IPS-18a (cell line): ENCODE data around the gene TRIM44.

Experiments used
- H3K27ac ChIP-seq: one replicate; pipeline ENCODE4 v1.5.1; 2013; ENCODE audit warnings: low read length
- H3K27me3 ChIP-seq: one replicate; pipeline ENCODE4 v1.6.1; 2013; ENCODE audit warnings: mild to moderate bottlenecking, low read length; ENCODE audit not compliant: control insufficient read depth, insufficient read depth
- H3K36me3 ChIP-seq: one replicate; pipeline ENCODE4 v1.6.1; 2013; ENCODE audit warnings: low read depth, low read length; ENCODE audit not compliant: control insufficient read depth
- H3K4me1 ChIP-seq: one replicate; pipeline ENCODE4 v1.6.1; 2013; ENCODE audit warnings: low read depth, low read length; ENCODE audit not compliant: control insufficient read depth
- H3K4me3 ChIP-seq: one replicate; pipeline ENCODE4 v1.5.1; 2013; ENCODE audit warnings: low read length
- H3K9ac ChIP-seq: one replicate; pipeline ENCODE4 v1.6.1; 2013; ENCODE audit warnings: mild to moderate bottlenecking, low read length, moderate library complexity
- H3K9me3 ChIP-seq: one replicate; pipeline ENCODE4 v1.6.1; 2013; ENCODE audit warnings: low read depth, low read length; ENCODE audit not compliant: control insufficient read depth

Gene TRIM44

GRCh38 chr11:35800970-35801953 is 138.7 kb downstream of the TRIM44 start:
- Histone ChIP-seq H3K4me1 (peaks cover 3% of the 10 kb centered on the region), H3K36me3 (no peaks in the 10 kb centered on the region), H3K27ac (no peak overlapping the region), H3K9ac (no peak overlapping the region), H3K27me3 (no peaks in the 10 kb centered on the region), H3K4me3 (no peak overlapping the region), H3K9me3 (no peaks in the 10 kb centered on the region)

GRCh38 chr11:35802221-35802620 is 139.6 kb downstream of the TRIM44 start:
- Histone ChIP-seq H3K4me3 (no peak overlapping the region), H3K27me3 (no peaks in the 10 kb centered on the region), H3K36me3 (no peaks in the 10 kb centered on the region), H3K9me3 (no peaks in the 10 kb centered on the region), H3K27ac (no peak overlapping the region), H3K9ac (no peak overlapping the region), H3K4me1 (peaks cover 3% of the 10 kb centered on the region)

GRCh38 chr11:35802672-35803071 is 140.1 kb downstream of the TRIM44 start:
- Histone ChIP-seq H3K36me3 (no peaks in the 10 kb centered on the region), H3K9me3 (no peaks in the 10 kb centered on the region), H3K27ac (no peak overlapping the region), H3K4me3 (no peak overlapping the region), H3K27me3 (no peaks in the 10 kb centered on the region), H3K9ac (no peak overlapping the region), H3K4me1 (peaks cover 3% of the 10 kb centered on the region)

GRCh38 chr11:35803115-35803514 is 140.5 kb downstream of the TRIM44 start:
- no peak overlapping the region for H3K4me3 ChIP-seq
- no peak overlapping the region for H3K27ac ChIP-seq
- H3K36me3 ChIP-seq, result no peaks in the 10 kb centered on the region
- H3K9ac ChIP-seq, result no peak overlapping the region
- H3K27me3 ChIP-seq, result no peaks in the 10 kb centered on the region
- no peaks in the 10 kb centered on the region for H3K9me3 ChIP-seq
- H3K4me1 ChIP-seq, result no peaks in the 10 kb centered on the region

GRCh38 chr11:35804451-35805040 is 142.0 kb downstream of the TRIM44 start:
- Histone ChIP-seq H3K27ac (no peak overlapping the region), H3K27me3 (no peaks in the 10 kb centered on the region), H3K4me1 (no peaks in the 10 kb centered on the region), H3K36me3 (no peaks in the 10 kb centered on the region), H3K9ac (no peak overlapping the region), H3K9me3 (no peaks in the 10 kb centered on the region), H3K4me3 (no peak overlapping the region)

GRCh38 chr11:35809561-35809960 is 147.0 kb downstream of the TRIM44 start:
- Histone ChIP-seq H3K4me3 (no peak overlapping the region), H3K27ac (no peak overlapping the region), H3K36me3 (no peaks in the 10 kb centered on the region), H3K27me3 (no peaks in the 10 kb centered on the region), H3K4me1 (no peaks in the 10 kb centered on the region), H3K9ac (no peak overlapping the region), H3K9me3 (no peaks in the 10 kb centered on the region)

GRCh38 chr11:35810045-35810645 is 147.6 kb downstream of the TRIM44 start:
- Histone ChIP-seq H3K36me3 (no peaks in the 10 kb centered on the region), H3K4me1 (no peaks in the 10 kb centered on the region)

GRCh38 chr11:35811783-35812182 is 149.2 kb downstream of the TRIM44 start:
- no peak overlapping the region for H3K9ac ChIP-seq
- no peaks in the 10 kb centered on the region for H3K36me3 ChIP-seq
- no peak overlapping the region for H3K4me3 ChIP-seq
- H3K9me3 ChIP-seq, result no peaks in the 10 kb centered on the region
- H3K4me1 ChIP-seq, result no peaks in the 10 kb centered on the region
- no peak overlapping the region for H3K27ac ChIP-seq
- no peaks in the 10 kb centered on the region for H3K27me3 ChIP-seq

More at GRCh38 chr11:35810045-35810645, 147.6 kb downstream of the TRIM44 start:
- H3K4me3 ChIP-seq, result no peak overlapping the region
- H3K27me3 ChIP-seq, result no peaks in the 10 kb centered on the region
- H3K9ac ChIP-seq, result no peak overlapping the region
- H3K9me3 ChIP-seq, result no peaks in the 10 kb centered on the region
- no peak overlapping the region for H3K27ac ChIP-seq

GRCh38 chr11:35812828-35813227 is 150.3 kb downstream of the TRIM44 start:
- H3K27me3 ChIP-seq, result no peaks in the 10 kb centered on the region
- no peak overlapping the region for H3K27ac ChIP-seq
- no peak overlapping the region for H3K9ac ChIP-seq
- H3K36me3 ChIP-seq, result no peaks in the 10 kb centered on the region
- no peak overlapping the region for H3K4me3 ChIP-seq
- H3K9me3 ChIP-seq, result no peaks in the 10 kb centered on the region
- H3K4me1 ChIP-seq, result no peaks in the 10 kb centered on the region

GRCh38 chr11:35814081-35814695 is 151.6 kb downstream of the TRIM44 start:
- Histone ChIP-seq H3K36me3 (no peaks in the 10 kb centered on the region), H3K27me3 (no peaks in the 10 kb centered on the region), H3K9me3 (no peaks in the 10 kb centered on the region), H3K9ac (no peak overlapping the region), H3K4me3 (no peak overlapping the region), H3K4me1 (no peaks in the 10 kb centered on the region), H3K27ac (no peak overlapping the region)

- Histone ChIP-seq H3K9me3 (no peaks in the 10 kb centered on the region), H3K27me3 (no peaks in the 10 kb centered on the region), H3K9ac (no peak overlapping the region), H3K36me3 (no peaks in the 10 kb centered on the region), H3K4me1 (no peaks in the 10 kb centered on the region), H3K4me3 (no peak overlapping the region), H3K27ac (no peak overlapping the region)
Observed at GRCh38 chr11:35814720-35815305, 152.2 kb downstream of the TRIM44 start.
